SK-N-SH (cell line): ENCODE data around the gene CDK9. TPM values are rescaled to one million over a fixed set of nuclear protein-coding genes. Genes with fewer than 3 reads are reported as not detected.

Source experiments
- CTCF ChIA-PET: fragments of 300-600, 350-600 bp; formaldehyde crosslinking; extraction: SDS; loops from one replicate; lab custom pipeline; 2021; lab: Yijun Ruan, JAX
- POLR2A ChIA-PET: fragments of 350-600 bp; sonication (Branson Sonifier 250); formaldehyde crosslinking; extraction: SDS; loops from one replicate; lab custom pipeline; 2020; ENCODE audit warnings: antibody characterized with exemption, inconsistent platforms; lab: Yijun Ruan, JAX
- DNase-seq: peaks from one replicate; pipeline ENCODE4 v3.0.0; 2012
- H2AFZ ChIP-seq: fragments of 200-600 bp; sonication (generic); 2 replicates; pipeline ENCODE4 v1.8.1; 2016; ENCODE audit warnings: antibody characterized with exemption, mild to moderate bottlenecking, low read depth
- H3F3A ChIP-seq: fragments of 200-600 bp; sonication (generic); replicated peaks from 2 replicates; pipeline ENCODE3; 2016; ENCODE audit warnings: antibody characterized with exemption, mild to moderate bottlenecking; ENCODE audit not compliant: insufficient read depth
- H3K27ac ChIP-seq, 2 experiments: fragments of 200-500 bp in 1 of 2; fragments of 200-600 bp in 1 of 2; sonication (Bioruptor generic) in 1 of 2; sonication (generic), shearing (Covaris generic) in 1 of 2; 2 replicates each; pipeline versions ENCODE4 v1.5.1 to v1.6.1; 2014 to 2016; ENCODE audit warnings: low read depth in 2 of 2, inconsistent platforms in 1 of 2, low read length in 1 of 2, mild to moderate bottlenecking in 1 of 2, mixed read lengths in 1 of 2
- H3K27me3 ChIP-seq: fragments of 200-600 bp; sonication (generic), shearing (Covaris generic); 2 replicates; pipeline ENCODE4 v1.6.1; 2016; ENCODE audit warnings: mixed run types; ENCODE audit not compliant: insufficient read depth
- H3K36me3 ChIP-seq, 2 experiments: fragments of 200-500 bp in 1 of 2; fragments of 200-600 bp in 1 of 2; sonication (Bioruptor generic) in 1 of 2; sonication (generic) in 1 of 2; replicated peaks in 1 of 2; 2 replicates each; pipeline versions ENCODE3 to v1.5.1; 2014 to 2016; ENCODE audit warnings: low read length in 1 of 2, mild to moderate bottlenecking in 1 of 2; ENCODE audit not compliant: insufficient read depth in 2 of 2, control insufficient read depth in 1 of 2
- H3K4me1 ChIP-seq, 2 experiments: fragments of 200-500 bp in 1 of 2; fragments of 200-600 bp in 1 of 2; sonication (Bioruptor generic) in 1 of 2; sonication (generic), shearing (Covaris generic) in 1 of 2; 2 replicates each; pipeline versions ENCODE4 v1.5.1 to v1.6.1; 2014 to 2016; ENCODE audit warnings: low read depth in 1 of 2, low read length in 1 of 2, mixed run types in 1 of 2; ENCODE audit not compliant: insufficient read depth in 2 of 2, control insufficient read depth in 1 of 2
- H3K4me2 ChIP-seq: fragments of 200-600 bp; sonication (generic), shearing (Covaris generic); 2 replicates; pipeline ENCODE4 v1.6.1; 2017; ENCODE audit warnings: mixed run types
- H3K4me3 ChIP-seq, 2 experiments: fragments of 200-500 bp in 1 of 2; fragments of 200-600 bp in 1 of 2; sonication (Bioruptor generic) in 1 of 2; sonication (generic), shearing (Covaris generic) in 1 of 2; 2 replicates each; pipeline versions ENCODE4 v1.5.1 to v1.8.1; 2014 to 2016; ENCODE audit warnings: low read depth in 2 of 2, inconsistent platforms in 1 of 2, low read length in 1 of 2, mild to moderate bottlenecking in 1 of 2, mixed read lengths in 1 of 2, moderate library complexity in 1 of 2
- H3K79me2 ChIP-seq: fragments of 200-600 bp; sonication (generic); 2 replicates; pipeline ENCODE4 v1.8.1; 2017; ENCODE audit warnings: mild to moderate bottlenecking; ENCODE audit not compliant: insufficient read depth
- H3K9ac ChIP-seq: fragments of 200-600 bp; sonication (generic); 2 replicates; pipeline ENCODE4 v1.6.1; 2017; ENCODE audit warnings: mixed run types
- H3K9me2 ChIP-seq: fragments of 200-600 bp; sonication (generic); 2 replicates; pipeline ENCODE4 v1.6.1; 2017; ENCODE audit warnings: mixed run types
- H3K9me3 ChIP-seq: fragments of 200-600 bp; sonication (generic); 2 replicates; pipeline ENCODE4 v1.6.1; 2017; ENCODE audit warnings: mixed run types, mild to moderate bottlenecking, moderate library complexity
- H4K20me1 ChIP-seq: fragments of 200-600 bp; sonication (generic); 2 replicates; pipeline ENCODE4 v1.6.1; 2017; ENCODE audit warnings: mild to moderate bottlenecking, mixed run types; ENCODE audit not compliant: insufficient read depth
- ELF1 ChIP-seq: IDR thresholded peaks from 2 replicates; pipeline ENCODE4 v1.4.0; 2012
- EP300 ChIP-seq, 2 experiments: IDR thresholded peaks; 2 replicates each; pipeline versions ENCODE4 v1.4.0 to v1.6.1; 2012; ENCODE audit warnings: borderline replicate concordance in 1 of 2, low read depth in 1 of 2, low read length in 1 of 2
- FOSL2 ChIP-seq: IDR thresholded peaks from 2 replicates; pipeline ENCODE4 v1.4.0; 2012; ENCODE audit warnings: low read depth, mild to moderate bottlenecking, moderate library complexity, borderline replicate concordance
- FOXJ3 ChIP-seq: sonication (generic); formaldehyde crosslinking; IDR thresholded peaks from 2 replicates; pipeline ENCODE4 v1.5.1; 2020; ENCODE audit warnings: mild to moderate bottlenecking, missing genetic modification reagents
- GATA2 ChIP-seq: sonication (generic); formaldehyde crosslinking; IDR thresholded peaks from 2 replicates; pipeline ENCODE4 v1.5.0; 2020; ENCODE audit warnings: mild to moderate bottlenecking, missing genetic modification reagents
- IRF3 ChIP-seq: fragments of 150-350 bp; IDR thresholded peaks from 2 replicates; pipeline ENCODE4 v1.6.1; 2016; ENCODE audit warnings: mild to moderate bottlenecking, low read depth, low read length
- MAX ChIP-seq: IDR thresholded peaks from 2 replicates; pipeline ENCODE4 v1.4.0; 2012; ENCODE audit warnings: low read depth
- MEF2A ChIP-seq: IDR thresholded peaks from 2 replicates; pipeline ENCODE4 v1.4.0; 2012; ENCODE audit warnings: low read depth, borderline replicate concordance
- MXI1 ChIP-seq: IDR thresholded peaks from 2 replicates; pipeline ENCODE4 v1.6.1; 2012; ENCODE audit warnings: mild to moderate bottlenecking, low read depth, low read length, improper control_type of control experiment
- NRF1 ChIP-seq: IDR thresholded peaks from 2 replicates; pipeline ENCODE4 v1.6.1; 2012; ENCODE audit warnings: low read depth, mild to moderate bottlenecking, low read length
- PBX3 ChIP-seq: IDR thresholded peaks from 2 replicates; pipeline ENCODE4; 2012
- RAD21 ChIP-seq: IDR thresholded peaks from 2 replicates; pipeline ENCODE4 v1.6.1; 2012; ENCODE audit warnings: mild to moderate bottlenecking, low read length
- RCOR1 ChIP-seq: fragments of 150-350 bp; IDR thresholded peaks from 2 replicates; pipeline ENCODE4 v1.6.1; 2017; ENCODE audit warnings: antibody characterized with exemption, low read length
- SMC3 ChIP-seq: IDR thresholded peaks from 2 replicates; pipeline ENCODE4 v1.6.1; 2012; ENCODE audit warnings: low read depth, low read length, improper control_type of control experiment
- TAF1 ChIP-seq: IDR thresholded peaks from 2 replicates; pipeline ENCODE4 v1.6.1; 2012; ENCODE audit warnings: low read depth, mild to moderate bottlenecking, low read length, moderate library complexity, borderline replicate concordance
- TEAD4 ChIP-seq: IDR thresholded peaks from 2 replicates; pipeline ENCODE4 v1.4.0; 2012; ENCODE audit warnings: mild to moderate bottlenecking, borderline replicate concordance; ENCODE audit not compliant: insufficient read depth
- USF2 ChIP-seq: fragments of 150-350 bp; IDR thresholded peaks from 2 replicates; pipeline ENCODE4 v1.6.1; 2017; ENCODE audit warnings: antibody characterized with exemption, low read length, low read depth, borderline replicate concordance
- ZBTB33 ChIP-seq: IDR thresholded peaks from 2 replicates; pipeline ENCODE4 v1.4.0; 2012; ENCODE audit warnings: low read depth, borderline replicate concordance
- WGBS: methylation state at CpG from one replicate; pipeline ENCODE4 v1.1.6; 2017; ENCODE audit warnings: low lambda C conversion rate; 5-methylcytosine and 5-hydroxymethylcytosine counted together
- polyA plus RNA-seq, 3 experiments: library from polyadenylated mRNA; depleted of rRNA; stranded (reverse); fragments of >200 nt; gene quantifications; 2 replicates each; pipeline ENCODE4 v1.2.3, GENCODE V29; 2012

Gene CDK9
- polyA plus RNA-seq, 1 of the 3 experiments (the other 2 are of a cell fraction) = 82.7 TPM

GRCh38 chr9:127738666-127739065 lies 47.2 kb upstream of the CDK9 start:
- TF ChIP-seq ZBTB33 (no peak), MXI1 (no peak), MAX (no peak), USF2 (no peak), RAD21 (no peak), ELF1 (no peak), TEAD4 (no peak), FOXJ3 (CRISPR knock-in tag) (no peak), RCOR1 (no peak), FOSL2 (no peak)
- H3K4me2 ChIP-seq = no peak overlapping the region
- no peak overlapping the region for H3K4me3 ChIP-seq
- H3K4me1 ChIP-seq = peaks cover 5 to 11% of the 10 kb centered on the region in 2 experiments; a peak in 1 of 4 replicates
- no peak overlapping the region for H3K27ac ChIP-seq
- H3K9me3 ChIP-seq = no peaks in the 10 kb centered on the region
- H3K9ac ChIP-seq = no peak overlapping the region
- H3K36me3 ChIP-seq = no peaks in the 10 kb centered on the region
- 80% methylated on average over 6 of the region's 13 CpGs for WGBS
- no peak overlapping the region for H2AFZ ChIP-seq
- H3K27me3 ChIP-seq = no peaks in the 10 kb centered on the region
- H3K9me2 ChIP-seq = no peaks in the 10 kb centered on the region
- ChIA-PET POLR2A (no interaction called here), CTCF (interaction anchor here (10.7 kb wide), 1 partner anchor 150 kb away, joined by 226 read pairs; no protein-coding TSS in a partner anchor)
- no peak for DNase-seq
- H4K20me1 ChIP-seq = no peaks in the 10 kb centered on the region
- no peaks in the 10 kb centered on the region for H3F3A ChIP-seq
- no peaks in the 10 kb centered on the region for H3K79me2 ChIP-seq

GRCh38 chr9:127739614-127740330 lies 46.1 kb upstream of the CDK9 start:
- Histone ChIP-seq H3F3A (no peaks in the 10 kb centered on the region), H3K9me2 (no peaks in the 10 kb centered on the region), H4K20me1 (no peaks in the 10 kb centered on the region), H3K27ac (no peak overlapping the region), H3K79me2 (no peaks in the 10 kb centered on the region), H3K9ac (no peak overlapping the region), H3K9me3 (no peaks in the 10 kb centered on the region), H3K4me2 (no peak overlapping the region), H3K4me1 (peaks cover 0 to 3% of the 10 kb centered on the region in 2 experiments; a peak in 1 of 4 replicates), H3K36me3 (no peaks in the 10 kb centered on the region), H3K27me3 (no peaks in the 10 kb centered on the region), H3K4me3 (no peak overlapping the region), H2AFZ (no peak overlapping the region)
- CTCF ChIA-PET = interaction anchor here (1.3 to 6.4 kb wide), 4 partner anchors 16 to 131 kb away, joined by 3 to 34 read pairs (median 6); partner anchors contain the start of gene CDK9
- POLR2A ChIA-PET = no interaction called here
- 89% methylated on average over 19 of the region's 19 CpGs for WGBS
- no peak for DNase-seq
- TF ChIP-seq NRF1 = no peak
- TF ChIP-seq GATA2 (CRISPR knock-in tag) = no peak
- TF ChIP-seq TEAD4 = no peak
- TF ChIP-seq EP300 (IDR thresholded peaks at IDR 0.05; ENCODE audit: borderline replicate concordance in 1 of 2, low read depth in 1 of 2, low read length in 1 of 2) = no peak
- TF ChIP-seq TAF1 = no peak
- no peak for TF ChIP-seq MEF2A
- no peak for TF ChIP-seq MXI1
- TF ChIP-seq PBX3 = no peak
- no peak for TF ChIP-seq FOXJ3 (CRISPR knock-in tag)
- no peak for TF ChIP-seq IRF3
- no peak for TF ChIP-seq SMC3
